ENCODE measurements around the gene MYOZ3. TPM values are rescaled to one million over a fixed set of nuclear protein-coding genes. Genes with fewer than 3 reads are reported as not detected.
A peak's percentile ranks its signal among the peaks of the same experiment; 100 is the strongest.

The MYOZ3 gene
- total and polyA plus RNA-seq, 2 of the 8 experiments (the other 6 are each of a cell fraction or from before 2014, with no cell fraction given): 9.6 to 19.1 TPM

DNA sequence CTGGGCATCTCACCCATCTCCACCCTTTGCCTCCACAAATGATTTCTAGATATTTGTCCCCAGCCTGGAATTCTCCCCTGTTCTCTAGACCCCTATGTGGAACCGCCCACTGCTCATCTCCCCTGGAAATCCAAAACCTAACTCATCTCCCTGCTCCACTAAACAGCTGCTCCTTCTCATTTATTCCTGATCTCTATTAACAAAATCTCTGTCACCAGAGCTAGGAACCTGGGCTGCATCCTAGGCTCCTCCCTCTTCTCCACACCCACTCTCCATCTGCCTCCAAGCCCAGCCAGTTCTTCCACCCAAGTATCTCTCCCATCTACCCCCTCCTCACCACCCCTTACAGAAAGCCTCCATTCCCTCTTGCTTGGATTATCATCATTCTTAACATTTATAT is 44.5 kb upstream of the MYOZ3 start:
- Histone ChIP-seq H2BK120ac (replicated peaks; ENCODE audit: low read depth, low read length) (no peak overlapping the region), H3K56ac (replicated peaks; ENCODE audit: insufficient read length, low read depth, low read length) (no peak overlapping the region), H2BK15ac (ENCODE audit: low read length) (no peak overlapping the region), H3K79me2 (ENCODE audit: control insufficient read depth in 1 of 2, insufficient read depth in 2 of 2, low read length in 2 of 2) (no peaks in the 10 kb centered on the region), H3K4me2 (ENCODE audit: insufficient read depth in 1 of 2, low read depth in 2 of 2, low read length in 2 of 2) (no peak overlapping the region), H3K18ac (ENCODE audit: extremely low read depth, low read length) (no peak overlapping the region), H2AFZ (ENCODE audit: low read length) (no peak overlapping the region), H4K20me1 (replicated peaks in 1 of 2; ENCODE audit: control insufficient read depth in 1 of 2, insufficient read depth in 2 of 2, low read length in 2 of 2) (no peaks in the 10 kb centered on the region), H3K4ac (replicated peaks; ENCODE audit: insufficient read length, low read depth, low read length) (no peak overlapping the region), H2BK12ac (ENCODE audit: low read depth, low read length) (no peak overlapping the region), H4K8ac (ENCODE audit: extremely low read depth, insufficient read depth, low read length) (no peak overlapping the region), H3K9me3 (ENCODE audit: insufficient read depth in 2 of 2, low read depth in 1 of 2, low read length in 1 of 2) (no peaks in the 10 kb centered on the region), H3K9ac (replicated peaks in 1 of 4; ENCODE audit: extremely low read depth in 1 of 4, low read depth in 3 of 4, low read length in 3 of 4) (no peak overlapping the region), H3K4me3 (ENCODE audit: extremely low read depth in 1 of 4, insufficient read depth in 2 of 4, low read depth in 3 of 4, low read length in 4 of 4) (no peak overlapping the region), H2AK5ac (ENCODE audit: low read depth, low read length) (no peak overlapping the region), H4K5ac (ENCODE audit: insufficient read length, low read depth, low read length) (no peak overlapping the region), H3K27me3 (replicated peaks in 1 of 4; ENCODE audit: control insufficient read depth in 3 of 4, extremely low read depth in 1 of 4, insufficient read depth in 3 of 4, low read length in 3 of 4) (no peaks in the 10 kb centered on the region; a peak in 2 of 7 replicates), H3K79me1 (ENCODE audit: low read depth, low read length) (no peaks in the 10 kb centered on the region), H3K23ac (ENCODE audit: insufficient read length) (no peak overlapping the region), H2BK5ac (ENCODE audit: low read depth, low read length) (peak overlapping the region; percentile 16; the same call in 1 of the 2 replicates), H3K4me1 (replicated peaks in 1 of 4; ENCODE audit: control insufficient read depth in 3 of 4, insufficient read depth in 4 of 4, low read length in 3 of 4) (peaks cover 0 to 16% (median 9%) of the 10 kb centered on the region in 4 experiments; a peak in 4 of 7 replicates), H4K91ac (replicated peaks; ENCODE audit: insufficient read length, low read length) (no peak overlapping the region), H3K27ac (ENCODE audit: low read depth, low read length) (no peak overlapping the region), H2BK20ac (ENCODE audit: low read length) (no peak overlapping the region), H3K36me3 (ENCODE audit: control insufficient read depth in 2 of 4, insufficient read depth in 4 of 4, low read length in 3 of 4) (no peaks in the 10 kb centered on the region), H3K14ac (ENCODE audit: insufficient read length) (no peak overlapping the region), H3K23me2 (ENCODE audit: low read depth, low read length) (no peaks in the 10 kb centered on the region; the same call in 1 of the 2 replicates)
- DNase-seq (ENCODE audit: low read depth in 1 of 2, low spot score in 2 of 2) (no peak), FAIRE-seq (no peak)
- ChIA-PET CTCF (ENCODE audit: partially characterized antibody) (interaction anchor here (0.6 to 5.3 kb wide), 12 partner anchors 9 to 280 kb away, joined by 3 to 45 read pairs (median 4); partner anchors contain the start of gene RBM22), POLR2A (ENCODE audit: partially characterized antibody) (no interaction called here)
- WGBS, 2 experiments (ENCODE audit: extremely low coverage in 1 of 2, insufficient coverage in 1 of 2, insufficient read length in 1 of 2, insufficient replicate concordance in 2 of 2, low coverage in 1 of 2, low lambda C conversion rate in 2 of 2, missing lambda C conversion rate in 1 of 2): 90% methylated on average over 1 of the region's 1 CpG; no CpG with 5 or more reads in 1 of the 2 experiments
- TF ChIP-seq, protein P1, sequence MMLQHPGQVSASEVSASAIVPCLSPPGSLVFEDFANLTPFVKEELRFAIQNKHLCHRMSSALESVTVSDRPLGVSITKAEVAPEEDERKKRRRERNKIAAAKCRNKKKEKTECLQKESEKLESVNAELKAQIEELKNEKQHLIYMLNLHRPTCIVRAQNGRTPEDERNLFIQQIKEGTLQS (IDR thresholded peaks at IDR 0.05; ENCODE audit: insufficient read depth, low read depth, low read length): no peak
- TF ChIP-seq ZNF274 (IDR thresholded peaks at IDR 0.05; ENCODE audit: borderline replicate concordance, extremely low read depth, low read length) (no peak), RXRA (IDR thresholded peaks at IDR 0.05; ENCODE audit: insufficient read depth, low read depth, low read length) (no peak), GTF2F1 (IDR thresholded peaks at IDR 0.05; ENCODE audit: borderline replicate concordance, low read depth, low read length) (no peak), PHF8 (conservative IDR thresholded peaks at IDR 0.05; ENCODE audit: low read depth, low read length) (no peak), TCF12 (IDR thresholded peaks at IDR 0.05; ENCODE audit: low read depth, low read length) (no peak), SAP30 (IDR thresholded peaks at IDR 0.05; ENCODE audit: insufficient read depth, insufficient replicate concordance, low read length) (no peak)
